ENCODE measurements around the gene PARD3B. TPM values are rescaled to one million over a fixed set of nuclear protein-coding genes. Genes with fewer than 3 reads are reported as not detected.

Gene PARD3B
- total RNA-seq, 1 donor from 2014 or later: not detected

GRCh38 chr2:205270689-205271088 lies 725.4 kb downstream of the PARD3B start:
- intact Hi-C loops (cut with micrococcal nuclease): no loop called here
- H3K27ac Mint-ChIP-seq: no peak overlapping the region
- H3K4me1 Mint-ChIP-seq: no peaks in the 10 kb centered on the region
- H3K4me3 Mint-ChIP-seq: no peak overlapping the region
- no peaks in the 10 kb centered on the region for H3K27me3 Mint-ChIP-seq
- no peak for ATAC-seq (ENCODE audit: low read depth)
- CTCF ChIA-PET: no interaction called here
- H3K9me3 Mint-ChIP-seq: no peaks in the 10 kb centered on the region
- TF ChIP-seq CTCF (IDR thresholded peaks at IDR 0.05): no peak
- H3K36me3 Mint-ChIP-seq (ENCODE audit: low read depth): no peaks in the 10 kb centered on the region
- no peak for DNase-seq
- POLR2A ChIA-PET: no interaction called here

GRCh38 chr2:205273148-205273547 lies 727.9 kb downstream of the PARD3B start:
- Mint-ChIP-seq H3K36me3 (ENCODE audit: low read depth) (no peaks in the 10 kb centered on the region), H3K27ac (no peak overlapping the region), H3K27me3 (peaks cover 1% of the 10 kb centered on the region), H3K9me3 (no peaks in the 10 kb centered on the region), H3K4me1 (no peaks in the 10 kb centered on the region), H3K4me3 (no peak overlapping the region)
- POLR2A ChIA-PET: no interaction called here
- no peak for ATAC-seq (ENCODE audit: low read depth)
- intact Hi-C loops (cut with micrococcal nuclease): no loop called here
- DNase-seq: no peak
- CTCF ChIA-PET: interaction anchor here (1.5 kb wide), 1 partner anchor 403 kb away, joined by 3 read pairs; no protein-coding TSS in a partner anchor
- no peak for TF ChIP-seq CTCF (IDR thresholded peaks at IDR 0.05)

- H3K27me3 Mint-ChIP-seq: peaks cover 3% of the 10 kb centered on the region
- ATAC-seq (ENCODE audit: low read depth): no peak
- no peaks in the 10 kb centered on the region for H3K4me1 Mint-ChIP-seq
- ChIA-PET CTCF (interaction anchor here (1.5 kb wide), 1 partner anchor 402 kb away, joined by 3 read pairs; no protein-coding TSS in a partner anchor), POLR2A (no interaction called here)
- intact Hi-C loops (cut with micrococcal nuclease): no loop called here
- no peak overlapping the region for H3K4me3 Mint-ChIP-seq
- no peaks in the 10 kb centered on the region for H3K36me3 Mint-ChIP-seq (ENCODE audit: low read depth)
- no peak for TF ChIP-seq CTCF (IDR thresholded peaks at IDR 0.05)
- no peaks in the 10 kb centered on the region for H3K9me3 Mint-ChIP-seq
- DNase-seq: no peak
- no peak overlapping the region for H3K27ac Mint-ChIP-seq
Measured at GRCh38 chr2:205273627-205274026, 728.4 kb downstream of the PARD3B start.

GRCh38 chr2:205274801-205275200 lies 729.5 kb downstream of the PARD3B start:
- CTCF ChIA-PET: no interaction called here
- POLR2A ChIA-PET: no interaction called here
- no peaks in the 10 kb centered on the region for H3K4me1 Mint-ChIP-seq
- intact Hi-C loops (cut with micrococcal nuclease): no loop called here
- TF ChIP-seq CTCF (IDR thresholded peaks at IDR 0.05): no peak
- H3K36me3 Mint-ChIP-seq (ENCODE audit: low read depth): no peaks in the 10 kb centered on the region
- no peaks in the 10 kb centered on the region for H3K9me3 Mint-ChIP-seq
- no peak overlapping the region for H3K4me3 Mint-ChIP-seq
- H3K27me3 Mint-ChIP-seq: peaks cover 3% of the 10 kb centered on the region
- no peak for DNase-seq
- no peak for ATAC-seq (ENCODE audit: low read depth)
- no peak overlapping the region for H3K27ac Mint-ChIP-seq

- H3K9me3 Mint-ChIP-seq: no peaks in the 10 kb centered on the region
- DNase-seq: no peak
- no peak for ATAC-seq (ENCODE audit: low read depth)
- ChIA-PET CTCF (no interaction called here), POLR2A (no interaction called here)
- H3K4me3 Mint-ChIP-seq: no peak overlapping the region
- H3K36me3 Mint-ChIP-seq (ENCODE audit: low read depth): no peaks in the 10 kb centered on the region
- intact Hi-C loops (cut with micrococcal nuclease): no loop called here
- H3K4me1 Mint-ChIP-seq: no peaks in the 10 kb centered on the region
- TF ChIP-seq CTCF (IDR thresholded peaks at IDR 0.05): no peak
- H3K27ac Mint-ChIP-seq: no peak overlapping the region
- H3K27me3 Mint-ChIP-seq: peaks cover 3% of the 10 kb centered on the region
Measured at GRCh38 chr2:205276116-205276777, 731.0 kb downstream of the PARD3B start.

All from activated B cell treated with CpG ODN at 0.5 μM for 24 hours (primary cell).